H1 (cell line): Measurements from ENCODE around the gene IRF4. TPM values are rescaled to one million over a fixed set of nuclear protein-coding genes. Genes with fewer than 3 reads are reported as not detected.

Source experiments
- CTCF ChIA-PET: fragments of 300-600 bp; sonication (Branson Sonifier 250); formaldehyde crosslinking; loops from one replicate; lab custom pipeline; 2021; ENCODE audit not compliant: partially characterized antibody; lab: Charles Lee
- POLR2A ChIA-PET: fragments of 300-600 bp; sonication (Branson Sonifier 250); formaldehyde crosslinking; loops from one replicate; lab custom pipeline; 2021; ENCODE audit warnings: inconsistent platforms; ENCODE audit not compliant: partially characterized antibody; lab: Charles Lee
- DNase-seq, 2 experiments: peaks; one replicate each; pipeline versions ENCODE4 v3.0.0 to v3.0.0-alpha.2; 2010 to 2022; ENCODE audit warnings: low spot score in 2 of 2, low read depth in 1 of 2, mixed read lengths in 1 of 2
- FAIRE-seq: peaks from 2 replicates; lab custom pipeline; 2011; peaks lifted over from hg19 to GRCh38; lab: Jason Lieb, UNC
- H2AFZ ChIP-seq: 2 replicates; pipeline ENCODE4 v1.8.1; 2012; ENCODE audit warnings: low read length, inconsistent platforms
- H2AK5ac ChIP-seq: 2 replicates; pipeline ENCODE4 v1.6.1; 2013; ENCODE audit warnings: low read depth, low read length
- H2BK120ac ChIP-seq: replicated peaks from 2 replicates; pipeline ENCODE3; 2013; ENCODE audit warnings: low read depth, low read length, inconsistent platforms
- H2BK12ac ChIP-seq: 2 replicates; pipeline ENCODE4 v1.6.1; 2013; ENCODE audit warnings: low read depth, low read length
- H2BK15ac ChIP-seq: 2 replicates; pipeline ENCODE4 v1.6.1; 2013; ENCODE audit warnings: low read length
- H2BK20ac ChIP-seq: 2 replicates; pipeline ENCODE4 v1.6.1; 2013; ENCODE audit warnings: low read length
- H2BK5ac ChIP-seq: 2 replicates; pipeline ENCODE4 v1.6.1; 2013; ENCODE audit warnings: low read depth, low read length
- H3K14ac ChIP-seq: 2 replicates; pipeline ENCODE4 v1.6.1; 2013; ENCODE audit warnings: inconsistent platforms; ENCODE audit not compliant: insufficient read length
- H3K18ac ChIP-seq: 2 replicates; pipeline ENCODE4 v1.6.1; 2013; ENCODE audit warnings: low read length; ENCODE audit errors: extremely low read depth
- H3K23ac ChIP-seq: 2 replicates; pipeline ENCODE4 v1.6.1; 2013; ENCODE audit warnings: inconsistent platforms; ENCODE audit not compliant: insufficient read length
- H3K23me2 ChIP-seq: 2 replicates; pipeline ENCODE4 v1.6.1; 2013; ENCODE audit warnings: low read depth, low read length
- H3K27ac ChIP-seq: 2 replicates; pipeline ENCODE4 v1.6.1; 2011; ENCODE audit warnings: low read depth, low read length, inconsistent platforms
- H3K27me3 ChIP-seq, 4 experiments: replicated peaks in 1 of 4; 1 replicate in 1 of 4; 2 replicates in 3 of 4; pipeline versions ENCODE4 v1.6.1 to v1.8.1; 2011 to 2013; ENCODE audit warnings: low read length in 3 of 4, mild to moderate bottlenecking in 3 of 4, inconsistent platforms in 2 of 4, mixed read lengths in 2 of 4, moderate library complexity in 1 of 4; ENCODE audit not compliant: control insufficient read depth in 3 of 4, insufficient read depth in 3 of 4; ENCODE audit errors: extremely low read depth in 1 of 4
- H3K36me3 ChIP-seq, 4 experiments: 2 replicates each; pipeline versions ENCODE4 v1.6.1 to v1.8.1; 2011 to 2013; ENCODE audit warnings: mild to moderate bottlenecking in 4 of 4, low read length in 3 of 4, moderate library complexity in 2 of 4, control low read depth in 1 of 4, inconsistent platforms in 1 of 4; ENCODE audit not compliant: insufficient read depth in 4 of 4, control insufficient read depth in 2 of 4
- H3K4ac ChIP-seq: replicated peaks from 2 replicates; pipeline ENCODE3; 2013; ENCODE audit warnings: low read length, low read depth, mixed read lengths, inconsistent platforms; ENCODE audit not compliant: insufficient read length
- H3K4me1 ChIP-seq, 4 experiments: replicated peaks in 1 of 4; 1 replicate in 1 of 4; 2 replicates in 3 of 4; pipeline versions ENCODE4 v1.6.1 to v1.8.1; 2011 to 2013; ENCODE audit warnings: low read length in 3 of 4, inconsistent platforms in 2 of 4, mixed read lengths in 1 of 4; ENCODE audit not compliant: insufficient read depth in 4 of 4, control insufficient read depth in 3 of 4
- H3K4me2 ChIP-seq, 2 experiments: 2 replicates each; pipeline versions ENCODE4 v1.6.1 to v1.8.1; 2011 to 2013; ENCODE audit warnings: low read depth in 2 of 2, low read length in 2 of 2, control low read depth in 1 of 2, inconsistent platforms in 1 of 2, mild to moderate bottlenecking in 1 of 2; ENCODE audit not compliant: insufficient read depth in 1 of 2
- H3K4me3 ChIP-seq, 4 experiments: fragments of 200-600, 300-600 bp in 1 of 4; sonication (generic), shearing (Covaris generic), sonication (Bioruptor Twin) in 1 of 4; 2 replicates each; pipeline versions ENCODE4 v1.5.1 to v1.8.1; 2011 to 2016; ENCODE audit warnings: low read length in 4 of 4, low read depth in 3 of 4, control low read depth in 2 of 4, inconsistent platforms in 2 of 4, mild to moderate bottlenecking in 2 of 4, mixed read lengths in 1 of 4, moderate library complexity in 1 of 4; ENCODE audit not compliant: insufficient read depth in 2 of 4; ENCODE audit errors: extremely low read depth in 1 of 4
- H3K56ac ChIP-seq: replicated peaks from 2 replicates; pipeline ENCODE3; 2013; ENCODE audit warnings: low read depth, mild to moderate bottlenecking, mixed read lengths, low read length, inconsistent platforms; ENCODE audit not compliant: insufficient read length
- H3K79me1 ChIP-seq: 2 replicates; pipeline ENCODE4 v1.6.1; 2013; ENCODE audit warnings: low read depth, low read length, control low read depth
- H3K79me2 ChIP-seq, 2 experiments: 2 replicates each; pipeline versions ENCODE4 v1.6.1 to v1.8.1; 2012 to 2013; ENCODE audit warnings: low read length in 2 of 2, mild to moderate bottlenecking in 2 of 2, inconsistent platforms in 1 of 2; ENCODE audit not compliant: insufficient read depth in 2 of 2, control insufficient read depth in 1 of 2
- H3K9ac ChIP-seq, 4 experiments: replicated peaks in 1 of 4; 1 replicate in 1 of 4; 2 replicates in 3 of 4; pipeline versions ENCODE4 v1.6.1 to v1.8.1; 2011 to 2013; ENCODE audit warnings: low read depth in 3 of 4, low read length in 3 of 4, control low read depth in 2 of 4, mild to moderate bottlenecking in 2 of 4, moderate library complexity in 2 of 4, inconsistent platforms in 1 of 4; ENCODE audit errors: extremely low read depth in 1 of 4
- H3K9me3 ChIP-seq, 2 experiments: 2 replicates each; pipeline versions ENCODE4 v1.6.1 to v1.8.1; 2012 to 2013; ENCODE audit warnings: mild to moderate bottlenecking in 2 of 2, moderate library complexity in 2 of 2, control low read depth in 1 of 2, inconsistent platforms in 1 of 2, low read depth in 1 of 2, low read length in 1 of 2, mixed read lengths in 1 of 2; ENCODE audit not compliant: insufficient read depth in 2 of 2
- H4K20me1 ChIP-seq, 2 experiments: replicated peaks in 1 of 2; 2 replicates each; pipeline versions ENCODE3 to v1.8.1; 2011 to 2013; ENCODE audit warnings: inconsistent platforms in 2 of 2, low read length in 2 of 2, mild to moderate bottlenecking in 1 of 2; ENCODE audit not compliant: insufficient read depth in 2 of 2, control insufficient read depth in 1 of 2
- H4K5ac ChIP-seq: 2 replicates; pipeline ENCODE4 v1.6.1; 2013; ENCODE audit warnings: low read length, low read depth, mixed read lengths, inconsistent platforms; ENCODE audit not compliant: insufficient read length
- H4K8ac ChIP-seq: 2 replicates; pipeline ENCODE4 v1.8.0; 2013; ENCODE audit warnings: mild to moderate bottlenecking, moderate library complexity, low read length, inconsistent platforms; ENCODE audit not compliant: insufficient read depth; ENCODE audit errors: extremely low read depth
- H4K91ac ChIP-seq: replicated peaks from 2 replicates; pipeline ENCODE3; 2013; ENCODE audit warnings: low read length, mixed read lengths, inconsistent platforms; ENCODE audit not compliant: insufficient read length
- CBX8 ChIP-seq: fragments of 300-800, 300-1000 bp; sonication (generic); IDR thresholded peaks from 2 replicates; pipeline ENCODE4 v1.7.1; 2016; ENCODE audit warnings: low read depth, low read length, borderline replicate concordance
- CTBP2 ChIP-seq: IDR thresholded peaks from 2 replicates; pipeline ENCODE4 v1.7.0; 2011; ENCODE audit warnings: borderline replicate concordance, mild to moderate bottlenecking, moderate library complexity, mixed read lengths, low read length; ENCODE audit not compliant: insufficient read depth, insufficient read length
- HDAC2 ChIP-seq, 2 experiments: fragments of 300-600 bp in 1 of 2; sonication (generic) in 1 of 2; IDR thresholded peaks; 2 replicates each; pipeline ENCODE4 v1.6.1; 2011 to 2012; ENCODE audit warnings: low read depth in 2 of 2, low read length in 2 of 2, mild to moderate bottlenecking in 2 of 2, moderate library complexity in 2 of 2, borderline replicate concordance in 1 of 2, inconsistent platforms in 1 of 2
- JUN ChIP-seq: IDR thresholded peaks from 2 replicates; pipeline ENCODE4 v1.6.1; 2011; ENCODE audit warnings: low read depth, mild to moderate bottlenecking, improper control_type of control experiment, low read length
- NRF1 ChIP-seq: IDR thresholded peaks from 2 replicates; pipeline ENCODE4 v1.6.1; 2011; ENCODE audit warnings: mild to moderate bottlenecking, low read depth, low read length, improper control_type of control experiment
- SIN3A ChIP-seq, 2 experiments: IDR thresholded peaks in 1 of 2; conservative IDR thresholded peaks in 1 of 2; 2 replicates each; pipeline ENCODE4 v1.6.1; 2011 to 2012; ENCODE audit warnings: low read length in 2 of 2, improper control_type of control experiment in 1 of 2, low read depth in 1 of 2, mild to moderate bottlenecking in 1 of 2
- SIX5 ChIP-seq: IDR thresholded peaks from 2 replicates; pipeline ENCODE4 v1.6.1; 2011; ENCODE audit warnings: mild to moderate bottlenecking, low read depth, low read length
- WGBS, 2 experiments: shearing (Covaris generic) in 1 of 2; methylation state at CpG; one replicate each; pipeline versions ENCODE4 v1.1.6 to v1.1.7; 2013 to 2015; ENCODE audit warnings: low lambda C conversion rate in 2 of 2, mixed read lengths in 2 of 2, inconsistent platforms in 1 of 2, low coverage in 1 of 2, missing lambda C conversion rate in 1 of 2; ENCODE audit not compliant: insufficient replicate concordance in 2 of 2, insufficient coverage in 1 of 2, insufficient read length in 1 of 2; ENCODE audit errors: extremely low coverage in 1 of 2, missing lambda C conversion rate in 1 of 2; 5-methylcytosine and 5-hydroxymethylcytosine counted together
- polyA plus RNA-seq, 7 experiments: library from polyadenylated mRNA; depleted of rRNA in 3 of 7; stranded (reverse) in 5 of 7; unstranded in 2 of 7; fragments of >200 nt in 5 of 7; fragments of 200-250 nt in 2 of 7; gene quantifications; 1 replicate in 5 of 7; 2 replicates in 1 of 7; 4 replicates in 1 of 7; pipeline versions ENCODE4 v1.2.1 to v1.2.3, GENCODE V29; 2011 to 2013; ENCODE audit warnings: missing spikeins in 2 of 7, mixed read lengths in 2 of 7
- total RNA-seq: library from RNA; stranded (reverse); fragmentation: NEBNext Ultra II Directional; extraction: Animal tissue kit (Norgen Biotek cat#: 25700); gene quantifications from 2 replicates; pipeline ENCODE4 v1.2.1, GENCODE V29; 2021
- TF ChIP-seq, protein P1 (sequence below), 3 experiments: IDR thresholded peaks; 1 replicate in 2 of 3; 2 replicates in 1 of 3; pipeline versions ENCODE4 v1.5.1 to v1.6.1; 2011; ENCODE audit warnings: low read length in 3 of 3, mild to moderate bottlenecking in 3 of 3, inconsistent platforms in 2 of 3, low read depth in 1 of 3, moderate library complexity in 1 of 3; ENCODE audit not compliant: insufficient read depth in 1 of 3; ENCODE audit errors: control extremely low read depth in 1 of 3

The IRF4 gene
- total and polyA plus RNA-seq, 2 of the 8 experiments (the other 6 are each of a cell fraction or from before 2014, with no cell fraction given) = 0.77 to 2.1 TPM

- no peak overlapping the region for H4K91ac ChIP-seq
- H4K5ac ChIP-seq = no peak overlapping the region
- H3K4me3 ChIP-seq = no peak overlapping the region
- H2BK120ac ChIP-seq = no peak overlapping the region
- H2AK5ac ChIP-seq = no peak overlapping the region
- H2BK15ac ChIP-seq = no peak overlapping the region
- no peak overlapping the region for H3K4ac ChIP-seq
- FAIRE-seq (no peak), DNase-seq (no peak)
- H3K4me1 ChIP-seq = peaks cover 0 to 4% (median 0%) of the 10 kb centered on the region in 4 experiments; a peak in 1 of 7 replicates
- no peak overlapping the region for H2BK12ac ChIP-seq
- no peak overlapping the region for H2BK5ac ChIP-seq
- no peak overlapping the region for H3K4me2 ChIP-seq
- no peaks in the 10 kb centered on the region for H4K20me1 ChIP-seq
- H3K9me3 ChIP-seq = peaks cover 0 to 4% of the 10 kb centered on the region in 2 experiments; a peak in 1 of 4 replicates
- no peaks in the 10 kb centered on the region for H3K79me1 ChIP-seq
- H3K23ac ChIP-seq = no peak overlapping the region
- no peak overlapping the region for H4K8ac ChIP-seq
- H3K23me2 ChIP-seq = no peaks in the 10 kb centered on the region
- 78% methylated on average over 10 of the region's 10 CpGs; no CpG with 5 or more reads in 1 of the 2 experiments for WGBS, 2 experiments
- no peak overlapping the region for H3K14ac ChIP-seq
- no peaks in the 10 kb centered on the region for H3K79me2 ChIP-seq
- no peak overlapping the region for H3K56ac ChIP-seq
- ChIA-PET CTCF (interaction anchor here (0.6 to 5.7 kb wide), 13 partner anchors 9 to 339 kb away, joined by 3 to 35 read pairs (median 4); no protein-coding TSS in a partner anchor), POLR2A (no interaction called here)
- H2AFZ ChIP-seq = no peak overlapping the region
- no peak overlapping the region for H3K18ac ChIP-seq
- no peaks in the 10 kb centered on the region; a peak in 1 of 8 replicates for H3K36me3 ChIP-seq
- H2BK20ac ChIP-seq = no peak overlapping the region
- no peaks in the 10 kb centered on the region for H3K27me3 ChIP-seq
- H3K9ac ChIP-seq = no peak overlapping the region
- no peak overlapping the region for H3K27ac ChIP-seq
- TF ChIP-seq SIX5 (no peak), HDAC2 (IDR thresholded peaks at IDR 0.05; ENCODE audit: borderline replicate concordance in 1 of 2, low read depth in 2 of 2, low read length in 2 of 2) (no peak), CBX8 (no peak), CTBP2 (no peak), JUN (no peak), SIN3A (conservative IDR thresholded peaks at IDR 0.05 in 1 of 2, IDR thresholded peaks at IDR 0.05 in 1 of 2; ENCODE audit: low read depth in 1 of 2, low read length in 2 of 2) (no peak), NRF1 (no peak)
- TF ChIP-seq, protein P1, sequence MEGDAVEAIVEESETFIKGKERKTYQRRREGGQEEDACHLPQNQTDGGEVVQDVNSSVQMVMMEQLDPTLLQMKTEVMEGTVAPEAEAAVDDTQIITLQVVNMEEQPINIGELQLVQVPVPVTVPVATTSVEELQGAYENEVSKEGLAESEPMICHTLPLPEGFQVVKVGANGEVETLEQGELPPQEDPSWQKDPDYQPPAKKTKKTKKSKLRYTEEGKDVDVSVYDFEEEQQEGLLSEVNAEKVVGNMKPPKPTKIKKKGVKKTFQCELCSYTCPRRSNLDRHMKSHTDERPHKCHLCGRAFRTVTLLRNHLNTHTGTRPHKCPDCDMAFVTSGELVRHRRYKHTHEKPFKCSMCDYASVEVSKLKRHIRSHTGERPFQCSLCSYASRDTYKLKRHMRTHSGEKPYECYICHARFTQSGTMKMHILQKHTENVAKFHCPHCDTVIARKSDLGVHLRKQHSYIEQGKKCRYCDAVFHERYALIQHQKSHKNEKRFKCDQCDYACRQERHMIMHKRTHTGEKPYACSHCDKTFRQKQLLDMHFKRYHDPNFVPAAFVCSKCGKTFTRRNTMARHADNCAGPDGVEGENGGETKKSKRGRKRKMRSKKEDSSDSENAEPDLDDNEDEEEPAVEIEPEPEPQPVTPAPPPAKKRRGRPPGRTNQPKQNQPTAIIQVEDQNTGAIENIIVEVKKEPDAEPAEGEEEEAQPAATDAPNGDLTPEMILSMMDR (IDR thresholded peaks at IDR 0.05; ENCODE audit: control extremely low read depth in 1 of 3, insufficient read depth in 1 of 3, low read depth in 1 of 3, low read length in 3 of 3) = no peak
Observed at GRCh38 chr6:411402-412145, 20.0 kb downstream of the IRF4 start.
